GM21390 (cell line): ENCODE data around the gene DNAJC4.
A peak's percentile ranks its signal among the peaks of the same experiment; 100 is the strongest.

Source experiments
- ATAC-seq: cut with Tn5 transposase; IDR thresholded peaks from one replicate; pipeline ENCODE4 v1.9.1; 2021; ENCODE audit not compliant: unreplicated experiment

Gene DNAJC4

GRCh38 chr11:64230171-64230984 lies at the start of gene DNAJC4:
Gene DNAJC4, plus strand, starts transcription at chr11:64230548. Its CDS starts 307 bp downstream, at chr11:64230855.
- peak; percentile 38 for ATAC-seq

- no peak for ATAC-seq
Observed at GRCh38 chr11:64180891-64181290, 49.5 kb upstream of the DNAJC4 start.

GRCh38 chr11:64181506-64182411 lies 48.6 kb upstream of the DNAJC4 start:
- ATAC-seq: no peak

GRCh38 chr11:64183890-64184289 lies 46.5 kb upstream of the DNAJC4 start:
- ATAC-seq: no peak

GRCh38 chr11:64185175-64185692 lies 45.1 kb upstream of the DNAJC4 start:
- peak; percentile 18 for ATAC-seq

GRCh38 chr11:64185693-64186491 lies 44.5 kb upstream of the DNAJC4 start, which contains the start of gene STIP1:
Gene STIP1, plus strand, starts transcription at chr11:64186171. Its CDS starts 91 bp downstream, at chr11:64186262.
- ATAC-seq: peak; percentile 86

- no peak for ATAC-seq
Observed at GRCh38 chr11:64186492-64187165, 43.7 kb upstream of the DNAJC4 start.

- ATAC-seq: no peak
Observed at GRCh38 chr11:64192434-64192833, 37.9 kb upstream of the DNAJC4 start.

GRCh38 chr11:64196626-64197025 lies 33.7 kb upstream of the DNAJC4 start:
- no peak for ATAC-seq

- no peak for ATAC-seq
Observed at GRCh38 chr11:64198511-64198910, 31.8 kb upstream of the DNAJC4 start.

GRCh38 chr11:64201543-64201942 lies 28.8 kb upstream of the DNAJC4 start:
- no peak for ATAC-seq

GRCh38 chr11:64202992-64203391 lies 27.4 kb upstream of the DNAJC4 start:
- no peak for ATAC-seq

GRCh38 chr11:64203421-64204079 lies 26.8 kb upstream of the DNAJC4 start:
- ATAC-seq: no peak

- ATAC-seq: no peak
Observed at GRCh38 chr11:64204080-64204440, 26.3 kb upstream of the DNAJC4 start.

GRCh38 chr11:64204464-64204989 lies 25.8 kb upstream of the DNAJC4 start:
- no peak for ATAC-seq

GRCh38 chr11:64206457-64207255 lies 23.7 kb upstream of the DNAJC4 start, which contains the start of gene FERMT3:
Gene FERMT3, plus strand, starts transcription at chr11:64206721. Its CDS starts 644 bp downstream, at chr11:64207365.
- ATAC-seq: peak; percentile 39

GRCh38 chr11:64207256-64208085 lies 22.9 kb upstream of the DNAJC4 start:
- peak; percentile 56 for ATAC-seq
